G401.6 (cell line): ENCODE results near the gene RHOBTB3.
"Not testable (repeated sequence)": the region's sequence is repeated elsewhere in the genome, so short reads cannot be mapped to it uniquely, and the experiment has no call there.

Experiments
- FAIRE-seq: peaks from 2 replicates; lab custom pipeline; 2012; peaks lifted over from hg19 to GRCh38; lab: Jason Lieb, UNC

Gene RHOBTB3

GRCh38 chr5:95713246-95713645 is 17.9 kb upstream of the RHOBTB3 start:
- not testable (repeated sequence) for FAIRE-seq

GRCh38 chr5:95713960-95714710 is 17.0 kb upstream of the RHOBTB3 start:
- FAIRE-seq: no peak

- FAIRE-seq: no peak
These were observed 15.2 kb upstream of the RHOBTB3 start for GRCh38 chr5:95715799-95716461.

GRCh38 chr5:95717439-95717838 is 13.7 kb upstream of the RHOBTB3 start:
- FAIRE-seq: no peak

- FAIRE-seq: no peak
These were observed 12.9 kb upstream of the RHOBTB3 start for GRCh38 chr5:95718203-95718602.

GRCh38 chr5:95718738-95719137 is 12.4 kb upstream of the RHOBTB3 start:
- FAIRE-seq: no peak

GRCh38 chr5:95720094-95720786 is 10.9 kb upstream of the RHOBTB3 start:
- no peak for FAIRE-seq

GRCh38 chr5:95721582-95722295 is 9.4 kb upstream of the RHOBTB3 start:
- no peak for FAIRE-seq

- FAIRE-seq: no peak
These were observed 7.3 kb upstream of the RHOBTB3 start for GRCh38 chr5:95723632-95724369.

- no peak for FAIRE-seq
These were observed 5.9 kb upstream of the RHOBTB3 start for GRCh38 chr5:95725071-95725820.

- FAIRE-seq: no peak
These were observed 5.0 kb upstream of the RHOBTB3 start for GRCh38 chr5:95725937-95726810.

- no peak for FAIRE-seq
These were observed 4.0 kb upstream of the RHOBTB3 start for GRCh38 chr5:95726811-95727763.

GRCh38 chr5:95727764-95728191 is 3.4 kb upstream of the RHOBTB3 start:
- no peak for FAIRE-seq

GRCh38 chr5:95728494-95729114 is 2.5 kb upstream of the RHOBTB3 start:
- FAIRE-seq: no peak

- no peak for FAIRE-seq
These were observed 1.8 kb upstream of the RHOBTB3 start for GRCh38 chr5:95729115-95730010.

GRCh38 chr5:95730011-95730700 is 980 bp upstream of the RHOBTB3 start:
- no peak for FAIRE-seq
